Esophagus squamous epithelium (tissue), 4 donors: ENCODE measurements around the gene BMPR1B.

Experiments used
- POLR2A ChIP-seq, 4 donors: fragments of 450-650 bp; IDR thresholded peaks; one replicate each; pipeline ENCODE4 v1.6.1; 2017; ENCODE audit warnings: antibody characterized with exemption in 4 of 4, mild to moderate bottlenecking in 4 of 4, moderate library complexity in 3 of 4
- TF ChIP-seq, protein P1 (sequence below), 6 experiments: fragments of 450-650 bp in 4 of 6; fragments of 200-600 bp in 2 of 6; sonication (generic) in 2 of 6; IDR thresholded peaks; one replicate each; pipeline ENCODE4 v1.5.1; 2016 to 2019; ENCODE audit warnings: antibody characterized with exemption in 6 of 6, mild to moderate bottlenecking in 4 of 6, moderate library complexity in 4 of 6

DNA sequence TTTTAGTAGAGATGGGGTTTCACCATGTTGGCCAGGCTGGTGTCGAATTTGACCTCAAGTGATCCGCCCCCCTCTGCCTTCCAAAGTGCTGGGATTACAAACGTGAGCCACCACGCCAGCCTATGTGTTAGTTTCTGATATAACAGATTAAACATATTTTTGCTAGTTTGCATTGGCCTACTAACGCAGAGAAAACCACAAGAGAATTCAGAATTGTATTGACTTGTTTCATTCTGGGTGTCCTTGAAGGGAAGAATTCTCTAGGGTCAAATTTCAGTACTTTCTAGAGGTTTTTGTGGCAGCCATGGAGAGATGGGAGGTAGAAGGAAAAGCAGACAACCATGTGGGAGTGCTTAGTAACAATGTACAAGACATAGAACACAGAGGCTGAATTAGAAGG is 46.1 kb upstream of the BMPR1B start:
- no peak for TF ChIP-seq POLR2A (IDR thresholded peaks at IDR 0.05)
- TF ChIP-seq, protein P1, sequence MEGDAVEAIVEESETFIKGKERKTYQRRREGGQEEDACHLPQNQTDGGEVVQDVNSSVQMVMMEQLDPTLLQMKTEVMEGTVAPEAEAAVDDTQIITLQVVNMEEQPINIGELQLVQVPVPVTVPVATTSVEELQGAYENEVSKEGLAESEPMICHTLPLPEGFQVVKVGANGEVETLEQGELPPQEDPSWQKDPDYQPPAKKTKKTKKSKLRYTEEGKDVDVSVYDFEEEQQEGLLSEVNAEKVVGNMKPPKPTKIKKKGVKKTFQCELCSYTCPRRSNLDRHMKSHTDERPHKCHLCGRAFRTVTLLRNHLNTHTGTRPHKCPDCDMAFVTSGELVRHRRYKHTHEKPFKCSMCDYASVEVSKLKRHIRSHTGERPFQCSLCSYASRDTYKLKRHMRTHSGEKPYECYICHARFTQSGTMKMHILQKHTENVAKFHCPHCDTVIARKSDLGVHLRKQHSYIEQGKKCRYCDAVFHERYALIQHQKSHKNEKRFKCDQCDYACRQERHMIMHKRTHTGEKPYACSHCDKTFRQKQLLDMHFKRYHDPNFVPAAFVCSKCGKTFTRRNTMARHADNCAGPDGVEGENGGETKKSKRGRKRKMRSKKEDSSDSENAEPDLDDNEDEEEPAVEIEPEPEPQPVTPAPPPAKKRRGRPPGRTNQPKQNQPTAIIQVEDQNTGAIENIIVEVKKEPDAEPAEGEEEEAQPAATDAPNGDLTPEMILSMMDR (IDR thresholded peaks at IDR 0.05) = no peak
